PC-3 (cell line): Measurements from ENCODE around the gene NFYC. TPM values are rescaled to one million over a fixed set of nuclear protein-coding genes. Genes with fewer than 3 reads are reported as not detected.

ENCODE experiments used
- ATAC-seq: fragments of 200-7000 bp; cut with Tn5 transposase; 2 replicates; pipeline ENCODE4 v1.9.1; 2020; ENCODE audit warnings: mild to moderate bottlenecking, moderate library complexity
- BruUV-seq: library from RNA; stranded (reverse); fragments of 400-500 nt; replicated peaks from 2 replicates; lab custom pipeline; 2021; lab: Mats Ljungman, UMichigan
- CTCF ChIA-PET: fragments of 300-600 bp; sonication (Branson Sonifier 250); formaldehyde crosslinking; loops from one replicate; lab custom pipeline; 2022; ENCODE audit warnings: antibody characterized with exemption; lab: Charles Lee
- POLR2A ChIA-PET: fragments of 300-600 bp; sonication (Branson Sonifier 250); formaldehyde crosslinking; loops from one replicate; lab custom pipeline; 2022; ENCODE audit warnings: antibody characterized with exemption; ENCODE audit not compliant: unreplicated experiment; lab: Charles Lee
- DNase-seq: peaks from one replicate; pipeline ENCODE4 v3.0.0-alpha.2; 2015
- H2AFZ ChIP-seq: fragments of 300-600 bp; sonication (generic); 2 replicates; pipeline ENCODE4 v1.6.0; 2016; ENCODE audit warnings: antibody characterized with exemption, low read length
- H3F3A ChIP-seq: fragments of 300-600 bp; sonication (generic); one replicate; pipeline ENCODE4 v1.6.0; 2017; ENCODE audit warnings: antibody characterized with exemption, low read length, control low read depth, mild to moderate bottlenecking; ENCODE audit not compliant: unreplicated experiment
- H3K27ac ChIP-seq: fragments of 300-600 bp; sonication (generic); 2 replicates; pipeline ENCODE4 v1.5.1; 2016; ENCODE audit warnings: mild to moderate bottlenecking, low read length
- H3K27me3 ChIP-seq: fragments of 300-600 bp; sonication (generic); 2 replicates; pipeline ENCODE4 v1.6.1; 2016; ENCODE audit warnings: low read length, mixed read lengths
- H3K36me3 ChIP-seq: fragments of 300-600 bp; sonication (generic); 2 replicates; pipeline ENCODE4 v1.6.1; 2016; ENCODE audit warnings: low read depth, mixed run types, low read length, mixed read lengths
- H3K4me1 ChIP-seq: fragments of 300-600 bp; sonication (generic); 2 replicates; pipeline ENCODE4 v1.5.1; 2016; ENCODE audit warnings: low read length; ENCODE audit not compliant: insufficient read depth
- H3K4me2 ChIP-seq: fragments of 300-600 bp; sonication (generic); 2 replicates; pipeline ENCODE4 v1.6.0; 2016; ENCODE audit warnings: low read length
- H3K4me3 ChIP-seq: fragments of 300-600 bp; sonication (generic); 2 replicates; pipeline ENCODE4 v1.5.1; 2016; ENCODE audit warnings: mild to moderate bottlenecking, low read length, mixed read lengths
- H3K79me2 ChIP-seq: fragments of 300-600 bp; sonication (generic); 2 replicates; pipeline ENCODE4 v1.6.1; 2017; ENCODE audit warnings: low read length, mixed read lengths
- H3K9ac ChIP-seq: fragments of 300-600 bp; sonication (generic); 2 replicates; pipeline ENCODE4 v1.6.0; 2016; ENCODE audit warnings: mild to moderate bottlenecking, low read length
- H3K9me2 ChIP-seq: fragments of 300-600 bp; sonication (generic); replicated peaks from 2 replicates; pipeline ENCODE4 v1.6.1; 2016; ENCODE audit warnings: mixed run types, low read length, mixed read lengths
- H3K9me3 ChIP-seq: fragments of 300-600 bp; sonication (generic); 2 replicates; pipeline ENCODE4 v1.6.1; 2016; ENCODE audit warnings: low read length, mixed read lengths
- H4K20me1 ChIP-seq: fragments of 300-600 bp; sonication (generic); 2 replicates; pipeline ENCODE4 v1.6.1; 2016; ENCODE audit warnings: low read length, mixed read lengths
- CTCF ChIP-seq: fragments of 300-600 bp; sonication (generic); conservative IDR thresholded peaks from 2 replicates; pipeline ENCODE4 v1.5.1; 2017; ENCODE audit warnings: antibody characterized with exemption, low read depth, mild to moderate bottlenecking, low read length
- EZH2 ChIP-seq: fragments of 300-600 bp; sonication (generic); IDR thresholded peaks from one replicate; pipeline ENCODE4 v1.6.1; 2017; ENCODE audit warnings: antibody characterized with exemption, mild to moderate bottlenecking, low read length; ENCODE audit not compliant: unreplicated experiment
- EZH2phosphoT487 ChIP-seq: fragments of 300-600 bp; sonication (generic); IDR thresholded peaks from 2 replicates; pipeline ENCODE4 v1.6.1; 2018; ENCODE audit warnings: mild to moderate bottlenecking, antibody characterized with exemption, low read length, borderline replicate concordance
- intact Hi-C: fragments of 100-400 bp; cut with micrococcal nuclease; formaldehyde crosslinking; loops from 2 replicates; pipeline ENCODE4 v1.9.0; 2023
- total RNA-seq: library from RNA; depleted of rRNA; stranded (reverse); fragments of >200 nt; gene quantifications from 2 replicates; pipeline ENCODE4 v1.2.3, GENCODE V29; 2014

NFYC gene
- total RNA-seq, 1 experiment from 2014 or later, result 52.6 TPM

GRCh38 chr1:40673452-40673851 lies 18.1 kb upstream of the NFYC start:
- CTCF ChIA-PET, result interaction anchor here (0.6 kb wide), 1 partner anchor 530 kb away, joined by 3 read pairs; no protein-coding TSS in a partner anchor

GRCh38 chr1:40676501-40676900 lies 15.0 kb upstream of the NFYC start:
- no peak for ATAC-seq
- no peak overlapping the region for H3K27ac ChIP-seq
- no peak overlapping the region for H3K4me3 ChIP-seq
- H3K27me3 ChIP-seq, result no peaks in the 10 kb centered on the region
- H3K9ac ChIP-seq, result no peak overlapping the region
- H3K36me3 ChIP-seq, result no peaks in the 10 kb centered on the region
- no peaks in the 10 kb centered on the region for H3K9me2 ChIP-seq
- H3K4me1 ChIP-seq, result no peaks in the 10 kb centered on the region
- no peak for DNase-seq
- no peak overlapping the region for H2AFZ ChIP-seq
- no peaks in the 10 kb centered on the region for H3F3A ChIP-seq
- no peak for TF ChIP-seq EZH2
- no peak for TF ChIP-seq EZH2phosphoT487
- no peak for TF ChIP-seq CTCF
- ChIA-PET CTCF (no interaction called here), POLR2A (no interaction called here)
- no peak overlapping the region for H3K4me2 ChIP-seq
- no peaks in the 10 kb centered on the region for H3K9me3 ChIP-seq
- H3K79me2 ChIP-seq, result no peaks in the 10 kb centered on the region
- no peaks in the 10 kb centered on the region for H4K20me1 ChIP-seq
- no TSS peak for BruUV-seq
- intact Hi-C loops, result no loop called here

More at GRCh38 chr1:40673452-40673851, 18.1 kb upstream of the NFYC start:
- H3K27me3 ChIP-seq, result no peaks in the 10 kb centered on the region
- H3K4me2 ChIP-seq, result no peak overlapping the region
- H3K79me2 ChIP-seq, result no peaks in the 10 kb centered on the region
- no peaks in the 10 kb centered on the region for H3K9me2 ChIP-seq
- DNase-seq (no peak), ATAC-seq (no peak)
- no peak overlapping the region for H2AFZ ChIP-seq
- H3F3A ChIP-seq, result no peaks in the 10 kb centered on the region
- no peaks in the 10 kb centered on the region for H3K36me3 ChIP-seq
- intact Hi-C loops, result no loop called here
- no TSS peak for BruUV-seq
- H3K9me3 ChIP-seq, result no peaks in the 10 kb centered on the region
- no peak overlapping the region for H3K4me3 ChIP-seq
- H3K9ac ChIP-seq, result no peak overlapping the region
- H4K20me1 ChIP-seq, result no peaks in the 10 kb centered on the region
- H3K27ac ChIP-seq, result no peak overlapping the region
- H3K4me1 ChIP-seq, result peaks cover 3% of the 10 kb centered on the region; the same call in 1 of the 2 replicates
- POLR2A ChIA-PET, result no interaction called here
- TF ChIP-seq EZH2phosphoT487 (no peak), EZH2 (no peak), CTCF (no peak)

- no peaks in the 10 kb centered on the region for H3K4me1 ChIP-seq
- DNase-seq, result no peak
- POLR2A ChIA-PET, result no interaction called here
- H3K79me2 ChIP-seq, result no peaks in the 10 kb centered on the region
- no peak overlapping the region for H3K4me2 ChIP-seq
- no peak overlapping the region for H2AFZ ChIP-seq
- no peak overlapping the region for H3K27ac ChIP-seq
- no peak overlapping the region for H3K4me3 ChIP-seq
- no peaks in the 10 kb centered on the region for H3K9me3 ChIP-seq
- H3K36me3 ChIP-seq, result no peaks in the 10 kb centered on the region
- H4K20me1 ChIP-seq, result no peaks in the 10 kb centered on the region
- ATAC-seq, result no peak
- no peaks in the 10 kb centered on the region for H3K27me3 ChIP-seq
- BruUV-seq, result no TSS peak
- no peaks in the 10 kb centered on the region for H3F3A ChIP-seq
- TF ChIP-seq CTCF, result no peak
- TF ChIP-seq EZH2phosphoT487, result no peak
- no peak for TF ChIP-seq EZH2
- H3K9ac ChIP-seq, result no peak overlapping the region
- CTCF ChIA-PET, result no interaction called here
- intact Hi-C loops, result no loop called here
- no peaks in the 10 kb centered on the region for H3K9me2 ChIP-seq
These were observed 12.1 kb upstream of the NFYC start for GRCh38 chr1:40679165-40679953.
